ENCODE data around the gene PRMT2. TPM values are rescaled to one million over a fixed set of nuclear protein-coding genes. Genes with fewer than 3 reads are reported as not detected.

PRMT2 gene
- total RNA-seq, 1 donor from 2014 or later = 121 TPM

DNA sequence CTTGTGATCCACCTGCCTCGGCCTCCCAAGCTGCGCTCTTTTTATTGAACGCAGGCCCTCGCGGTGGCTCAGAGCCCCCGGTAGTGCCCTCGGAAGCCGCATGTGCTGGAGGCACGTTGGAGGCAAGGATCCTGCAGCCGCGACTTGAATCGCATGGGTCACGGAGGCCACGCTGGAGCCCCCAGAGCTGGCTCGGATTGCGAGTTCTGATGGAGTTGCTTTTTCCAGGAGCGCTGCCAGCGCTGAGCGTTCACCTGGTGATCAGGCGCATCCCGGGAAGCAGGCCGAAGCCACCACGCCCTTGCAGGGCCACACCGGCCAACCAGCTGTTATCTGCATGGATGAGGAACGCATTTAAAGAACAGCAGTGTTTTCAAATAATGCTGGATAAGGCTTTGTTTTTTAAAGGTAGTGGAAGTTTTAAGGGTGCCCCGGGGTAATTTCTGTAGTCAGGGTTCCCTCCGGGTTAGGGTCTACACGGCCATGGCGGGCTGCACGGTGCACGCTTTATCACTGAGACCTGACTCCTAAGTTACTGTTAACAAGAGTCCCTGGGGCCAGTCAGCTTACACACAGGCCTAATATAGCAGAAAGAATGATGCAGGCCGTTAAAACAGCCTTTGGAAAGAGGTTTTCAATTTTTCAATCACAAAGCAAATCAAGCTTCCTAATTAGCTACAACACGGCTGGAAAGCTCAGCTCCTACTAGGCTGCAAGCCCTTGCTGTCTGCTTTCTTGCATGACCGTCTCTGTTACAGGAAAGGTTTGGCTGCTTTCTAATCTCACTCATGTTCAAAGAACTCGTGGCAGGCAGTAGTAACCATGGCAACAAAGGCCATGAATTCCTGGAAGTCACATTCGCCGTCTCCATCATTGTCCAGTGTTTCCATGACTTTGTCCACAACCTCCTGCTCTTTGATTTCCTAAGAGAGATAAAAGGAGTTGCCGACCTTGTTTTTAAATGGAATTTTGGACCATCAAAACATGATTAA lies 36.6 kb upstream of the PRMT2 start:
- no peaks in the 10 kb centered on the region for H3K36me3 ChIP-seq
- ATAC-seq = no peak
- H3K27ac ChIP-seq = no peak overlapping the region
- intact Hi-C loops (cut with DNase I) = no loop called here
- no peaks in the 10 kb centered on the region for H3K27me3 ChIP-seq (ENCODE audit: low read depth)
- H3K4me3 ChIP-seq = no peak overlapping the region
- H3K9me3 ChIP-seq = peaks cover 6% of the 10 kb centered on the region
- TF ChIP-seq, protein P1, sequence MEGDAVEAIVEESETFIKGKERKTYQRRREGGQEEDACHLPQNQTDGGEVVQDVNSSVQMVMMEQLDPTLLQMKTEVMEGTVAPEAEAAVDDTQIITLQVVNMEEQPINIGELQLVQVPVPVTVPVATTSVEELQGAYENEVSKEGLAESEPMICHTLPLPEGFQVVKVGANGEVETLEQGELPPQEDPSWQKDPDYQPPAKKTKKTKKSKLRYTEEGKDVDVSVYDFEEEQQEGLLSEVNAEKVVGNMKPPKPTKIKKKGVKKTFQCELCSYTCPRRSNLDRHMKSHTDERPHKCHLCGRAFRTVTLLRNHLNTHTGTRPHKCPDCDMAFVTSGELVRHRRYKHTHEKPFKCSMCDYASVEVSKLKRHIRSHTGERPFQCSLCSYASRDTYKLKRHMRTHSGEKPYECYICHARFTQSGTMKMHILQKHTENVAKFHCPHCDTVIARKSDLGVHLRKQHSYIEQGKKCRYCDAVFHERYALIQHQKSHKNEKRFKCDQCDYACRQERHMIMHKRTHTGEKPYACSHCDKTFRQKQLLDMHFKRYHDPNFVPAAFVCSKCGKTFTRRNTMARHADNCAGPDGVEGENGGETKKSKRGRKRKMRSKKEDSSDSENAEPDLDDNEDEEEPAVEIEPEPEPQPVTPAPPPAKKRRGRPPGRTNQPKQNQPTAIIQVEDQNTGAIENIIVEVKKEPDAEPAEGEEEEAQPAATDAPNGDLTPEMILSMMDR (IDR thresholded peaks at IDR 0.05) = no peak
- peaks cover 13% of the 10 kb centered on the region for H3K4me1 ChIP-seq
- no peak for DNase-seq

DNA sequence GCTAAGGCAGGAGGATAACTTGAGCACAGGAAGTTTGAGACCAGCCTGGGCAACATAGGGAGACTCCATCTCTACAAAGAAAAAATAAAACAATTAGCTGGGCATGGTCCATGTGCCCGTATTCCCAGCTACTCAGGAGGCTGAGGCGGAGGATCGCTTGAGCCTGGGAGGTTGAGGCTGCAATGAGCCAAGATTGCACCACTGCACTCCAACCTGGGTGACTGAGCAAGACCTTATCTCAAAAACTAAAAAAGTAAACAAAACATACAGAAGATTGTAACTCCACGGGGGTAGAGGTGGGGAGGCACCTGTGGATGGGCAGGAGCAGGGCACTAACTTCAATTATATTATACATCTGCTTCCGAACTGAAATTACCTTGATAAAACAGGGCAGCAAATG lies 35.2 kb upstream of the PRMT2 start:
- intact Hi-C loops (cut with DNase I) = no loop called here
- no peak for DNase-seq

DNA sequence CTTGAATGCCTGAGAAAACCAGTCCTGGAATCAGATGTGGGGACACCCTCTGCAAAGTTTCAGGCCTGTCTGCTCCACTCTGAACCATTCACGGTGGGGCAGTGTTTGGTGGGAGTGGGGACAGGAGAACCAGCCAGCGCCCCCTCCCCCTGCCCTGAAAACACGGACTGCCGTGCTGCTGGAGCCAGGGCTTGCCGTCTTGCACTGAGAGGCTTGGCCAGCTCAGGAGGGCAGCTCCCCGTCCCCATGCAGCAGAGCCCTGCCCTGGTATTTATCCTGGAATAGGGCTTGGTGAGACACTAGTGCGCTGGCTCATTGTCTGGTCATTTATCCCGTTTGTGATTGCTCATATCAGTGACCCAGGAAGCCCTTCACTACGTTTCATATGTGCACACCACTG lies 34.5 kb upstream of the PRMT2 start:
- H3K27me3 ChIP-seq (ENCODE audit: low read depth) = no peaks in the 10 kb centered on the region
- ATAC-seq = no peak
- no peaks in the 10 kb centered on the region for H3K36me3 ChIP-seq
- intact Hi-C loops (cut with DNase I) = no loop called here
- no peak for DNase-seq
- TF ChIP-seq, protein P1 (IDR thresholded peaks at IDR 0.05) = no peak
- H3K9me3 ChIP-seq = no peaks in the 10 kb centered on the region
- no peak overlapping the region for H3K27ac ChIP-seq
- no peak overlapping the region for H3K4me3 ChIP-seq
- H3K4me1 ChIP-seq = peaks cover 30% of the 10 kb centered on the region

More for the DNA sequence above, 35.2 kb upstream of the PRMT2 start:
- ATAC-seq = no peak
- TF ChIP-seq, protein P1 (IDR thresholded peaks at IDR 0.05) = no peak
- H3K27me3 ChIP-seq (ENCODE audit: low read depth) = no peaks in the 10 kb centered on the region
- H3K36me3 ChIP-seq = no peaks in the 10 kb centered on the region
- H3K9me3 ChIP-seq = no peaks in the 10 kb centered on the region
- H3K4me1 ChIP-seq = peaks cover 24% of the 10 kb centered on the region
- no peak overlapping the region for H3K4me3 ChIP-seq
- no peak overlapping the region for H3K27ac ChIP-seq

DNA sequence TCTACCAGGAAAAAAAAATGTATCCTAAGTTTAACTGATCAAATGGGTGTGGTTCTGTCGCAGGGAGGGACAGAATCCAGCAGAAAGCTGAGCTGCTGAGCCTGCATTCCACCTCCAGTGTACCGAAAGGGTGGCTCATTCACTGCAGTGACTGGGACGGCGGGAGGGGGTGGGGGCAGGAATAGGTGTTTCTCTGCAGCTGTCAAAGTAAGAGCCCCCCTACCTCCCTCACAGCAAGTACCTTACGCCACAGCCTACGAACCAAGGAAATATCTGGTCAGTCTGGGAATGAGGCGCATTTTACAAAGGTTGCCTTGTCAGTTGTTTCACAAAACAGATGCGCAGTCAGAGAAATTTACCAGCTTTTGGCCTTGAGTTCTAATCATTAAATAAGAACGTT lies 32.2 kb upstream of the PRMT2 start:
- H3K4me1 ChIP-seq = peaks cover 36% of the 10 kb centered on the region
- H3K4me3 ChIP-seq = no peak overlapping the region
- no peak for ATAC-seq
- no peak overlapping the region for H3K27ac ChIP-seq
- intact Hi-C loops (cut with DNase I) = no loop called here
- H3K9me3 ChIP-seq = no peaks in the 10 kb centered on the region
- no peaks in the 10 kb centered on the region for H3K36me3 ChIP-seq
- TF ChIP-seq, protein P1 (IDR thresholded peaks at IDR 0.05) = no peak
- no peak for DNase-seq
- no peaks in the 10 kb centered on the region for H3K27me3 ChIP-seq (ENCODE audit: low read depth)

DNA sequence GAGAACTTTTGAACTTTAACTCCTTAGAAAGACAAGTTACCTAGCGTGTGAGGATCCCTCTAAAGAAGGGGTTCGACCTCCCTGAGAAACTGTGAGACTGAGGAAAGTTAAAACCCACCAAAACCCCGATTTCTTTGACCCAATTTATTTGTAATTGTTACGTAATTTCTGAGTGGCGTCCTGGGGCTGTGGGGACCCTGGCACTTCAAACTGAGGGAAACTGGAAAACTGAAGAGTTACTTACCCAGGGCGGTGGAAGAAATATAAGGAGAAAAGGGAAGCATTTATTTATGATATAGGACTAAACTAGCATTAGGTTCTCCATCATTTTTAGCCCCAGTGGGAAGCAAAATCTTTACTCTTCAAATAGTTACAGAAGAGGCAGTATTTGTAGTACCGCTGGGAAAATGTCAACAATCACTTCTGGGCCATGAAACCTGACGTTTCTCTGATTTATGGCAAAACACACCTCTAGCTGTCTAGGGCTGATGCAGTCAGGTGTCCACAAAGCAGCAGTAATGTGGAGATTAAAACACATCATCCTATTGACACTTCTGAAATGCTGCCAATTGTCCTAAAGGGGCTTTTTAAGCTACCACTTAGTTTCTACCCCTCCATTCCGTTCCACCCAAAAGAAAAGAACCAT lies 31.0 kb upstream of the PRMT2 start:
- Histone ChIP-seq H3K27ac (no peak overlapping the region), H3K27me3 (ENCODE audit: low read depth) (no peaks in the 10 kb centered on the region), H3K4me3 (no peak overlapping the region), H3K9me3 (no peaks in the 10 kb centered on the region), H3K36me3 (no peaks in the 10 kb centered on the region), H3K4me1 (peaks cover 24% of the 10 kb centered on the region)
- ATAC-seq = no peak
- DNase-seq = no peak
- intact Hi-C loops (cut with DNase I) = no loop called here
- TF ChIP-seq, protein P1 (IDR thresholded peaks at IDR 0.05) = no peak

All from lower lobe of right lung (tissue), 2 donors.